Transverse colon (tissue), 4 donors: ENCODE results near the gene EGFL6. TPM values are rescaled to one million over a fixed set of nuclear protein-coding genes. Genes with fewer than 3 reads are reported as not detected.

Source experiments
- DNase-seq: peaks from one replicate; pipeline ENCODE4 v3.0.0-alpha.2; 2019
- H3K27ac ChIP-seq, 4 donors: fragments of 200-600 bp; sonication (generic); 2 replicates each; pipeline ENCODE4 v1.5.1; 2016 to 2018; ENCODE audit warnings: inconsistent platforms in 4 of 4
- H3K27me3 ChIP-seq: fragments of 200-600 bp; sonication (generic); 2 replicates; pipeline ENCODE4 v1.5.1; 2017; ENCODE audit warnings: inconsistent platforms
- H3K36me3 ChIP-seq, 4 donors: fragments of 200-600 bp; sonication (generic); 2 replicates each; pipeline ENCODE4 v1.5.1; 2017 to 2019; ENCODE audit warnings: inconsistent platforms in 4 of 4
- H3K4me1 ChIP-seq, 4 donors: fragments of 200-600 bp; sonication (generic); 2 replicates each; pipeline ENCODE4 v1.5.1; 2017 to 2020; ENCODE audit warnings: inconsistent platforms in 4 of 4
- H3K4me3 ChIP-seq, 4 donors: fragments of 200-600 bp; sonication (generic); 1 replicate in 1 of 4; 2 replicates in 3 of 4; pipeline versions ENCODE4 v1.5.1 to v1.6.1; 2017 to 2019; ENCODE audit warnings: inconsistent platforms in 4 of 4
- H3K9me3 ChIP-seq, 2 donors: fragments of 200-600 bp; sonication (generic); 2 replicates each; pipeline ENCODE4 v1.5.1; 2017 to 2019; ENCODE audit warnings: inconsistent platforms in 2 of 2
- EP300 ChIP-seq: sonication (generic); formaldehyde crosslinking; IDR thresholded peaks from one replicate; pipeline ENCODE4 v1.6.1; 2017; ENCODE audit warnings: antibody characterized with exemption, low read depth
- POLR2A ChIP-seq: fragments of 450-650 bp; IDR thresholded peaks from one replicate; pipeline ENCODE4 v1.6.1; 2016; ENCODE audit warnings: antibody characterized with exemption, mild to moderate bottlenecking, moderate library complexity
- POLR2AphosphoS5 ChIP-seq, 3 donors: sonication (generic); formaldehyde crosslinking; IDR thresholded peaks; one replicate each; pipeline ENCODE4 v1.6.1; 2016; ENCODE audit warnings: antibody characterized with exemption in 3 of 3
- WGBS, 2 donors: methylation state at CpG; one replicate each; pipeline ENCODE4 v1.1.5; 2018; ENCODE audit warnings: low coverage in 1 of 2; 5-methylcytosine and 5-hydroxymethylcytosine counted together
- in situ Hi-C, 4 donors: fragments of 200-750 bp; cut with MboI; loops; one replicate each; pipeline versions ENCODE4 v1.15.0 to v1.15.1; 2017; ENCODE audit warnings: low sequenced_read_pairs in 3 of 4, low pct_ligation_motif_present in 1 of 4, low pct_unique_long_range_greater_than_20kb in 1 of 4
- intact Hi-C: fragments of 100-400 bp; cut with DNase I; formaldehyde crosslinking; loops from one replicate; pipeline ENCODE4 v1.15.1; 2023; ENCODE audit warnings: low total_unique reads
- total RNA-seq, 4 donors: library from RNA; depleted of rRNA; stranded (reverse); fragments of >200 nt; gene quantifications; one replicate each; pipeline ENCODE4 v1.1.0, GENCODE V29; 2016
- TF ChIP-seq, protein P1 (sequence below), 5 experiments: fragments of 200-600 bp in 3 of 5; fragments of 450-650 bp in 2 of 5; sonication (generic) in 3 of 5; IDR thresholded peaks; 1 replicate in 2 of 5; 2 replicates in 3 of 5; pipeline ENCODE4 v1.5.1; 2016 to 2017; ENCODE audit warnings: antibody characterized with exemption in 5 of 5, inconsistent platforms in 3 of 5, mild to moderate bottlenecking in 2 of 5, moderate library complexity in 1 of 5

EGFL6 gene
- total RNA-seq, 4 donors from 2014 or later = not detected

- Histone ChIP-seq H3K4me1 (no peaks in the 10 kb centered on the region), H3K27me3 (no peaks in the 10 kb centered on the region), H3K36me3 (no peaks in the 10 kb centered on the region), H3K9me3 (no peaks in the 10 kb centered on the region), H3K4me3 (no peak overlapping the region), H3K27ac (no peak overlapping the region)
- in situ Hi-C loops (no loop called here), intact Hi-C loops (no loop called here)
- no peak for TF ChIP-seq EP300
- TF ChIP-seq POLR2AphosphoS5 (IDR thresholded peaks at IDR 0.05) = no peak
- TF ChIP-seq POLR2A = no peak
- TF ChIP-seq, protein P1, sequence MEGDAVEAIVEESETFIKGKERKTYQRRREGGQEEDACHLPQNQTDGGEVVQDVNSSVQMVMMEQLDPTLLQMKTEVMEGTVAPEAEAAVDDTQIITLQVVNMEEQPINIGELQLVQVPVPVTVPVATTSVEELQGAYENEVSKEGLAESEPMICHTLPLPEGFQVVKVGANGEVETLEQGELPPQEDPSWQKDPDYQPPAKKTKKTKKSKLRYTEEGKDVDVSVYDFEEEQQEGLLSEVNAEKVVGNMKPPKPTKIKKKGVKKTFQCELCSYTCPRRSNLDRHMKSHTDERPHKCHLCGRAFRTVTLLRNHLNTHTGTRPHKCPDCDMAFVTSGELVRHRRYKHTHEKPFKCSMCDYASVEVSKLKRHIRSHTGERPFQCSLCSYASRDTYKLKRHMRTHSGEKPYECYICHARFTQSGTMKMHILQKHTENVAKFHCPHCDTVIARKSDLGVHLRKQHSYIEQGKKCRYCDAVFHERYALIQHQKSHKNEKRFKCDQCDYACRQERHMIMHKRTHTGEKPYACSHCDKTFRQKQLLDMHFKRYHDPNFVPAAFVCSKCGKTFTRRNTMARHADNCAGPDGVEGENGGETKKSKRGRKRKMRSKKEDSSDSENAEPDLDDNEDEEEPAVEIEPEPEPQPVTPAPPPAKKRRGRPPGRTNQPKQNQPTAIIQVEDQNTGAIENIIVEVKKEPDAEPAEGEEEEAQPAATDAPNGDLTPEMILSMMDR (IDR thresholded peaks at IDR 0.05) = no peak
- no peak for DNase-seq
- 52% methylated on average over 2 of the region's 2 CpGs; no CpG with 5 or more reads in 1 of the 2 donors for WGBS, 2 donors
These were observed 38.6 kb downstream of the EGFL6 start for GRCh38 chrX:13607996-13608365.

DNA sequence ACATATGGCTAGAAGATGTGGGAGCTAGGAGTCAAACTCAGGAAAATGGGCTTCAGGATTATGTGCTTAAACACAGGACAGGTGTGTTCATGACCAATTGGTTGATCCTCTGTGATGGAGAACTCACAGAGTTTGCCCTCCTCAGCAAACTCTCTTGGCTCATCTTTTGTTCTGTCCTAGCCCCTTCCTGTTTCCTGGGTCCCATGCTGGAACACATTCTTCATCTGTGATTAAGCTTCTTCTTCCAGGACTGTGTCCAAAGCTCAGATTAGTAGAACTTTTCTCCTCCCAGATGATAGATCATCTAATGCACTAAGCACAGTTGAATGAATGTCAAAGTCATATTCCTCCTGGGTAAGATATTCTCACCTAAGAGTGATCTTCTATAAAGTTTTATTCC, 44.8 kb downstream of the EGFL6 start:
- Histone ChIP-seq H3K4me3 (no peak overlapping the region), H3K27me3 (no peaks in the 10 kb centered on the region), H3K4me1 (no peaks in the 10 kb centered on the region), H3K36me3 (no peaks in the 10 kb centered on the region), H3K27ac (no peak overlapping the region), H3K9me3 (no peaks in the 10 kb centered on the region)
- intact Hi-C loops (no loop called here), in situ Hi-C loops (no loop called here)
- no peak for DNase-seq
- TF ChIP-seq POLR2AphosphoS5 (IDR thresholded peaks at IDR 0.05) = no peak
- no peak for TF ChIP-seq POLR2A
- TF ChIP-seq, protein P1 (IDR thresholded peaks at IDR 0.05) = no peak
- TF ChIP-seq EP300 = no peak

DNA sequence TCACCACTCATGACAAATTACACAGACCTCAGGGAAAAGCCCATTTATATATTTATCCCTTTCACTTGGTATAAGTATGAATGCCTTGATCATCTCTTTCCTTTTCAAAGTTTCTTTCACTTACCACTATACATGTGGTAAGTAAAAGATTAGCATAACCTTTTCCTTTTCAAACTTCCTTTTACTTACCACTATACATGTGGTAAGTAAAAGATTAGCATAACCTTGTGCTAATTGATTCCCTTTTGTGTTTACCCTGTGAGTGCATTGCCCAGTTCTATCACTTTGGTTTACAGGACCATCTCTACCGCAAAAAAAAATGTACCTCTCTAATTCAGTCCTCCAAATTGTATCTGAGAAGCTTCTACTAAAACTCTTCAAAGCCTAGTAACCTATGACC, 50.8 kb downstream of the EGFL6 start:
- in situ Hi-C loops = no loop called here
- no peaks in the 10 kb centered on the region for H3K36me3 ChIP-seq
- no peaks in the 10 kb centered on the region for H3K9me3 ChIP-seq
- no peaks in the 10 kb centered on the region for H3K27me3 ChIP-seq
- intact Hi-C loops = no loop called here
- no peak for DNase-seq
- TF ChIP-seq POLR2A (no peak), EP300 (no peak)
- TF ChIP-seq, protein P1 (IDR thresholded peaks at IDR 0.05) = no peak
- no peak overlapping the region for H3K4me3 ChIP-seq
- H3K4me1 ChIP-seq = no peaks in the 10 kb centered on the region
- WGBS, 2 donors = 42 to 43% methylated on average over 1 of the region's 1 CpG
- H3K27ac ChIP-seq = no peak overlapping the region

DNA sequence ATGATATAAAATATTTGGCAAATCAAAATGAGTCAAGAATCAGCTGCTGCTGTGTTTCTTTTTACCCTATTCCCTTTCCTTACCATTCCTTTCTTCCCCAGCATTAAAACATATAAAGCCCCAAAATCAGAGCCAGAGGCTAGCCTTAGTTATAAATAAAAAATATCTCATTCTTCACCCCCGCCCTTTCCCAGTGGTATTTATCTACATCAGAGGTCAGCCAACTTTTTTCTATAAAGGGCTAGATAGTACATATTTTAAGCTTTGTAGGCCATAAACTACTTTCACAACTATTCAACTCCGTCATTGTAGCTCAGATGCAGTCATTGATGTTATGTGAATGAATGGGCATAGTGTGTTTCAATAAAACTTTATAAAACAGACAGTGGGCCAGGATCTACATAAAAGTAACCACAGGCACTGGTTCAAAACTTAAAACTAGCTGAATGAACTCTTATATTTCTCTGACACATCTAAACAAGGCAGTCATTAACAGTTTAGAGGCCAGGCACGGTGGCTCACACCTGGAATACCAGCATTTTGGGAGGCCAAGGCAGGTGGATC, 53.1 kb downstream of the EGFL6 start:
- H3K9me3 ChIP-seq = no peaks in the 10 kb centered on the region
- intact Hi-C loops = no loop called here
- DNase-seq = no peak
- no peaks in the 10 kb centered on the region for H3K36me3 ChIP-seq
- no peaks in the 10 kb centered on the region for H3K27me3 ChIP-seq
- TF ChIP-seq, protein P1 (IDR thresholded peaks at IDR 0.05) = no peak
- no peak for TF ChIP-seq POLR2A
- no peak for TF ChIP-seq POLR2AphosphoS5 (IDR thresholded peaks at IDR 0.05)
- TF ChIP-seq EP300 = no peak
- H3K4me1 ChIP-seq = no peaks in the 10 kb centered on the region
- in situ Hi-C loops = no loop called here
- 67% methylated on average over 3 of the region's 3 CpGs; no CpG with 5 or more reads in 1 of the 2 donors for WGBS, 2 donors
- H3K27ac ChIP-seq = no peak overlapping the region
- no peak overlapping the region for H3K4me3 ChIP-seq
